Left hindlimb (tissue), 1 donor: ENCODE data around the gene ALPK1.
"Not testable (repeated sequence)": the region's sequence is repeated elsewhere in the genome, so short reads cannot be mapped to it uniquely, and the experiment has no call there.

Source experiments
- DNase-seq: peaks from one replicate; pipeline ENCODE4 v3.0.0-alpha.2; 2018

Gene ALPK1

GRCh38 chr4:112472318-112472717, 175.1 kb downstream of the ALPK1 start:
- DNase-seq = no peak

- no peak for DNase-seq
These were observed 176.8 kb downstream of the ALPK1 start for GRCh38 chr4:112473985-112474384.

- no peak for DNase-seq
These were observed 188.8 kb downstream of the ALPK1 start for GRCh38 chr4:112485930-112486329.

- DNase-seq = not testable (repeated sequence)
These were observed 193.6 kb downstream of the ALPK1 start for GRCh38 chr4:112490808-112491207.
